Esophagus (tissue), 2 donors: Measurements from ENCODE around the gene RAD51D. TPM values are rescaled to one million over a fixed set of nuclear protein-coding genes. Genes with fewer than 3 reads are reported as not detected.
"Not testable (repeated sequence)": the region's sequence is repeated elsewhere in the genome, so short reads cannot be mapped to it uniquely, and the experiment has no call there.

Source experiments
- H3K27ac ChIP-seq, 2 donors: one replicate each; pipeline ENCODE4 v1.5.1; 2013; ENCODE audit warnings: low read depth in 2 of 2, mild to moderate bottlenecking in 2 of 2, inconsistent platforms in 1 of 2, low read length in 1 of 2, moderate library complexity in 1 of 2
- H3K27me3 ChIP-seq, 2 donors: one replicate each; pipeline ENCODE4 v1.6.1; 2013; ENCODE audit warnings: low read length in 2 of 2, control low read depth in 1 of 2, mild to moderate bottlenecking in 1 of 2; ENCODE audit not compliant: insufficient read depth in 2 of 2, control insufficient read depth in 1 of 2
- H3K36me3 ChIP-seq, 2 donors: one replicate each; pipeline ENCODE4 v1.6.1; 2013; ENCODE audit warnings: low read length in 1 of 2; ENCODE audit not compliant: control insufficient read depth in 2 of 2, insufficient read depth in 2 of 2
- H3K4me1 ChIP-seq, 2 donors: one replicate each; pipeline ENCODE4 v1.6.1; 2013; ENCODE audit warnings: low read length in 1 of 2; ENCODE audit not compliant: control insufficient read depth in 2 of 2, insufficient read depth in 2 of 2
- H3K4me3 ChIP-seq, 2 donors: one replicate each; pipeline ENCODE4 v1.5.1; 2013; ENCODE audit warnings: low read length in 2 of 2, mild to moderate bottlenecking in 2 of 2, low read depth in 1 of 2, moderate library complexity in 1 of 2
- H3K9me3 ChIP-seq, 2 donors: one replicate each; pipeline ENCODE4 v1.6.1; 2013; ENCODE audit warnings: mild to moderate bottlenecking in 2 of 2, low read depth in 1 of 2, low read length in 1 of 2, moderate library complexity in 1 of 2; ENCODE audit not compliant: control insufficient read depth in 2 of 2, insufficient read depth in 1 of 2
- WGBS, 2 donors: extraction: QIAGEN DNeasy Blood & Tissue Kit; methylation state at CpG; one replicate each; pipeline ENCODE4 v1.1.7; 2013; 5-methylcytosine and 5-hydroxymethylcytosine counted together
- polyA plus RNA-seq, 2 donors: library from polyadenylated mRNA; stranded (reverse); fragments of 200-250 nt; gene quantifications; one replicate each; pipeline ENCODE4 v1.2.3, GENCODE V29; 2013
- donor health status: healthy with polysubstance abuse.
- donor health status: Bipolar disorder and iron deficiency.

The RAD51D gene
- polyA plus RNA-seq, 2 donors, result 2.7 to 3.8 TPM

DNA sequence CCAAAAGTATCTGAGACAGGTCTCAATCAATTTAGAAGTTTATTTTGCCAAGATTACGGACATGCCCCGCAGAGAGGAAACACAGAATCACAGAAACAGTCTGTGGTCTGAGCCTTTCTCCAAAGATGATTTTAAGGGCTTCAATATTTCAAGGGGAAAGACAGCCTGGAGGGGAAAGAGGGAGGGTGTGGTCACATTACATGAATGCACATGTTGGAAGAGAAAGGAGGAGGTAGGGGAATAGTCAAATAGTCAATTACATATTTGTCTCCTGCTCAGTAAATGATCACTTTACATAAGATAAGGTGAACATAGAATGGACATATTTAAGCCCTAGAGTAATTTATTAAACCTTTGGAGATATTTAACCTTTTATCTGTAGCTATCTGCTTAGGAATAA lies 40.3 kb upstream of the RAD51D start:
- Histone ChIP-seq H3K9me3 (no peaks in the 10 kb centered on the region), H3K4me3 (no peak overlapping the region), H3K27me3 (no peaks in the 10 kb centered on the region), H3K27ac (no peak overlapping the region), H3K36me3 (no peaks in the 10 kb centered on the region), H3K4me1 (peaks cover 0 to 3% of the 10 kb centered on the region in 2 donors)
- WGBS, 2 donors, result 52 to 76% methylated on average over 2 of the region's 2 CpGs

DNA sequence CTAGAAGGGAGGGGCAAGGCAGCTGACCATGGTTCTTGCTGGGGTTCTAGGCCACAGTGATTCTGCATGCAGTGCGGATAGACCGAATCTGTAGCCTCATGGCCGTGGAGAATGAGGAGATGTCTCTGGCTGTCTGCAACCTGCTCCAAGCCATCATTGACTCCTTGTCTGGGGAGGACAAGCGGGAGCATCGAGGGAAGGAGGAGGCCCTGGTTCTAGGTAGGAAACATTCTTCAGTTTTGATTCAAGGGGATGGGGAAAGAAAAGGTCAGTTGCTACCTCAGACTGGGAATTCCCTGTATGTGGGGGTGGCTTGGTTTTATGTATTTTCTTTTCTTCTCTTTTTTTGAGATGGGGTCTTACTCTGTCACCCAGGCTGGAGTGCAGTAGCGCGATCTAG lies 35.6 kb upstream of the RAD51D start:
- H3K27me3 ChIP-seq, result no peaks in the 10 kb centered on the region
- no peaks in the 10 kb centered on the region for H3K9me3 ChIP-seq
- no peak overlapping the region for H3K27ac ChIP-seq
- H3K36me3 ChIP-seq, result no peaks in the 10 kb centered on the region
- H3K4me3 ChIP-seq, result no peak overlapping the region
- WGBS, 2 donors, result 96 to 98% methylated on average over 7 of the region's 7 CpGs
- peaks cover 0 to 3% of the 10 kb centered on the region in 2 donors for H3K4me1 ChIP-seq

DNA sequence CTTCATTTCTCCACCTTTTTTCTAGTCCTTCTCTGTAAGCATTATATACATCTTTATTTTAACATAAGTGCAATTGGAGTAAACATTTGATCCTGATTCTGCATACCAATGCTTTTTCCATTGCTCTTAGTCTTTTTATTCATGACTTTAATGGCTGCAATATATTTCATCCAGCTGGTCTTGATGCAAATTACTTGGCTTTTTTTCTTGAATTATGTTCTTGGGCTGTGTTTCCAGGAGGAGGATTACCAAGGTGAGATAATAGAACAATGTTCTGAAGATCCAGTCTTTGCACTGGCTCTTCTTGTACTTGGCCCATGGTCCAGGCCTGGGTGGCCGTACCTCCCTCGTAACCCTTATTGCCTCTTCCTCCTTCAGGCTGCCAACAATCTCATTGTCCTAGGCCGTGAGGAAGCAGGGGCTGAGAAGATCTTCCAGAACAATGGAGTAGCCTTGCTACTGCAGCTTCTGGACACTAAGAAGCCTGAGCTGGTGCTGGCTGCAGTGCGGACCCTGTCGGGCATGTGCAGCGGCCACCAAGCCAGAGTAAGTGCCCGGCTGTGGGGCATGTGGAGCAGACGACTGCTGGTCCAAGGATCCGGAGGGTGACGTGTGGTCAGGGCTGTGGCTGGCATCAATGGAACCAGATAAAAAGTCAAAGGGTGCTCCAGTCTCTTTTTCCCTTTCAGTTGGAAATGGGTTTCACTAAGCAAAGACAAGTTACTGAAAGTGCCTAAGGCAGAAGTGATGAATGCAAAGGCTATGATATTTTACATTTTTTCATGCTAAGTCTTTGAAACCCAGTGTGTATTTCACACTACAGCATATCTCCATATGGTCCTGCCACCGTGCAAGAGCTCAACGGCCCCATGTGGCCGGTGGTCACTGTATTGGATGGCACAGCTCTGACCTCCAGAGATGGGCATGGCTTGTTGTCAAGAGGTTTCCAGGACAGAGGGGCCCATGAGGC lies 34.8 kb upstream of the RAD51D start:
- 90% methylated on average over 13 of the region's 13 CpGs for WGBS, 2 donors

GRCh38 chr17:35152421-35153140 lies 32.9 kb upstream of the RAD51D start:
- no peaks in the 10 kb centered on the region for H3K9me3 ChIP-seq
- no peak overlapping the region for H3K27ac ChIP-seq
- H3K27me3 ChIP-seq, result no peaks in the 10 kb centered on the region
- H3K36me3 ChIP-seq, result no peaks in the 10 kb centered on the region
- H3K4me3 ChIP-seq, result no peak overlapping the region
- WGBS, 2 donors, result 49 to 55% methylated on average over 13 of the region's 13 CpGs
- H3K4me1 ChIP-seq, result peaks cover 0 to 3% of the 10 kb centered on the region in 2 donors

More for the DNA sequence above, 34.8 kb upstream of the RAD51D start:
- no peaks in the 10 kb centered on the region for H3K36me3 ChIP-seq
- no peak overlapping the region for H3K4me3 ChIP-seq
- H3K9me3 ChIP-seq, result no peaks in the 10 kb centered on the region
- no peaks in the 10 kb centered on the region for H3K27me3 ChIP-seq
- no peak overlapping the region for H3K27ac ChIP-seq
- H3K4me1 ChIP-seq, result peaks cover 0 to 3% of the 10 kb centered on the region in 2 donors

GRCh38 chr17:35151080-35151479 lies 31.4 kb upstream of the RAD51D start:
- 92 to 96% methylated on average over 29 of the region's 29 CpGs for WGBS, 2 donors
- H3K36me3 ChIP-seq, H3K27me3 ChIP-seq, H3K9me3 ChIP-seq, H3K4me3 ChIP-seq, H3K4me1 ChIP-seq, H3K27ac ChIP-seq: not testable (repeated sequence)

DNA sequence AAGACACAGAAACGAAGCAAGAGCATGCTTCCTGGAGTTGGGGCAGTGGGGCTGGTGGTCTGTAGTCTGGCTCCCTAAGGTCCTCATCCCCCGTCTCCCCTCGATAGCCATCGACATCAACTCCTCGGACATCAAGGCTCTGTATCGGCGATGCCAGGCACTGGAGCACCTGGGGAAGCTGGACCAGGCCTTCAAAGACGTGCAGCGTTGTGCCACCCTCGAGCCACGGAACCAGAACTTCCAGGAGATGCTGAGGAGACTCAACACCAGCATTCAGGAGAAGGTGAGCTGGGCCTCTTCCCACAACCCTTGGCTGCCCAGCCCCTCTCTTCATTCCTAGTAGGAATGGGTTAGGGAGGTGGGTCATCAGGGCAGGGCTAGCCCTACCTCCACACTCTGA lies 30.3 kb upstream of the RAD51D start:
- no peaks in the 10 kb centered on the region for H3K27me3 ChIP-seq
- H3K36me3 ChIP-seq, result no peaks in the 10 kb centered on the region
- no peaks in the 10 kb centered on the region for H3K9me3 ChIP-seq
- H3K4me3 ChIP-seq, result no peak overlapping the region
- no peak overlapping the region for H3K27ac ChIP-seq
- H3K4me1 ChIP-seq, result no peaks in the 10 kb centered on the region
- WGBS, 2 donors, result 94 to 95% methylated on average over 11 of the region's 11 CpGs

DNA sequence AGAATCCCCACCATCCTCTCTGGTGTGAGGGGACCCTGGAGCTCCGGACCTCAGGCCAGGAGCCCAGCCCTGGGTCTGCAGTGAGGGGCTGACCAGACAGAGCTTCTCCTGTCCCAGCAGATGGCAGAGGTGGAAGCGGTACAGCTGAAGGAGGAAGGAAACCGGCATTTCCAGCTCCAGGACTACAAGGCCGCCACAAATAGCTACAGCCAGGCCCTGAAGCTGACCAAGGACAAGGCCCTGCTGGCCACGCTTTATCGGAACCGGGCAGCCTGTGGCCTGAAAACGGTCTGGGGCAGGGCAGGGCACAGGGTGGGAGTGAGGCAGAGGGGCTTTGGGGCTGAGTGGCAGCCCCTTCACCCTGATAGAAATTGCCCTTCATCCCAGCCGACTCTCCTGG lies 28.5 kb upstream of the RAD51D start:
- WGBS, 2 donors, result 67 to 75% methylated on average over 9 of the region's 9 CpGs
- Histone ChIP-seq H3K27ac (no peak overlapping the region), H3K4me1 (no peaks in the 10 kb centered on the region), H3K4me3 (no peak overlapping the region), H3K36me3 (no peaks in the 10 kb centered on the region), H3K9me3 (no peaks in the 10 kb centered on the region), H3K27me3 (no peaks in the 10 kb centered on the region)

DNA sequence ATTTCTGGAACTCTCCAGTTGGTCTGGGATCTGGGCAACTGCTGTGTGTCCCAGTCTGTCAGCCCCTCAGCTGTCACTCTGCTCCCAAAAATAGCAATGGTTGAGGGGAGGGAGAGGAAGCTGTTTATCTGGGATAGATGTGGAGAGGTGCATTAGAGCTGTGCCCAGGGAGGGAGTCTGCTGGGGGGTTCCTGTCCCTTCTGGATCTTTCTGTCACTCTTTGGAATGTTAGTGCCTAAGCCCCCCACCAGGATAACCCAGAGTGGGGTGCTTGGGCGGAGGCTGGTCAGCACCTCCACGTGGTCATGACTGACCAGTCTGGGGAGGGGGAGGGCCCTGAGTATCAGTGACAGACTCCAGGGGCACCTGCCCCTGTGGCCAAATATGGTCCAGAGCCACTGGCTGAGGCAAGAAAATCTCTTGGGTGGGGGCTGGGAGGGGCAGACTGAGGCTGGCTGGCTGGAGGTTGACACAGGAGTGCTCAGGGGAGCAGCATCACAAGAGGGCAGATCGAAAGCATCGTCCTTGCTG lies 27.8 kb upstream of the RAD51D start, which contains the start of gene UNC45B:
Gene UNC45B (plus strand): TSS at position 443 of the 531 bp plus-strand sequence. CDS start 447 bp downstream, outside the sequence.
- no peak within 1 kb of the TSS for H3K4me3 ChIP-seq
- no peaks in the 10 kb centered on the region for H3K4me1 ChIP-seq
- no peaks in the 10 kb centered on the region for H3K9me3 ChIP-seq
- no peak within 1 kb of the TSS for H3K27ac ChIP-seq
- WGBS, 2 donors, result 78 to 79% methylated on average over 4 of the region's 4 CpGs
- H3K27me3 ChIP-seq, result no peaks in the 10 kb centered on the region
- H3K36me3 ChIP-seq, result no peaks in the 10 kb centered on the region

GRCh38 chr17:35146214-35146833 lies 26.7 kb upstream of the RAD51D start:
- H3K4me3 ChIP-seq, result no peak overlapping the region
- no peak overlapping the region for H3K27ac ChIP-seq
- peaks cover 0 to 2% of the 10 kb centered on the region in 2 donors for H3K4me1 ChIP-seq
- no peaks in the 10 kb centered on the region for H3K9me3 ChIP-seq
- no peaks in the 10 kb centered on the region for H3K27me3 ChIP-seq
- no peaks in the 10 kb centered on the region for H3K36me3 ChIP-seq
- WGBS, 2 donors, result 60 to 61% methylated on average over 4 of the region's 4 CpGs
